KMS-11 (cell line): Measurements from ENCODE around the gene NGEF.

Experiments used
- H2AFZ ChIP-seq: fragments of 200-600 bp; sonication (generic); 2 replicates; pipeline ENCODE4 v1.6.1; 2016; ENCODE audit warnings: antibody characterized with exemption, mixed run types, low read depth
- H3K27ac ChIP-seq: fragments of 200-600 bp; sonication (generic); 2 replicates; pipeline ENCODE4 v1.6.1; 2016; ENCODE audit warnings: mild to moderate bottlenecking, mixed run types
- H3K27me3 ChIP-seq: fragments of 200-600 bp; sonication (generic); 2 replicates; pipeline ENCODE4 v1.6.1; 2017; ENCODE audit warnings: mild to moderate bottlenecking, low read depth, mixed run types, moderate library complexity; ENCODE audit not compliant: insufficient read depth
- H3K36me3 ChIP-seq: fragments of 200-600 bp; sonication (generic); 2 replicates; pipeline ENCODE4 v1.6.1; 2017; ENCODE audit warnings: mild to moderate bottlenecking, mixed run types; ENCODE audit not compliant: insufficient read depth
- H3K4me1 ChIP-seq: fragments of 200-600 bp; sonication (generic); 2 replicates; pipeline ENCODE4 v1.6.1; 2016; ENCODE audit warnings: mild to moderate bottlenecking, low read depth, mixed run types; ENCODE audit not compliant: poor library complexity, severe bottlenecking
- H3K4me2 ChIP-seq: fragments of 200-600 bp; sonication (generic); 2 replicates; pipeline ENCODE4 v1.7.0; 2016; ENCODE audit warnings: mild to moderate bottlenecking, mixed run types
- H3K4me3 ChIP-seq: fragments of 200-600 bp; sonication (generic); IDR thresholded peaks from 2 replicates; pipeline ENCODE4 v1.6.1; 2017; ENCODE audit warnings: low read depth, low read length, mixed read lengths; ENCODE audit not compliant: insufficient read depth
- H3K79me2 ChIP-seq: fragments of 200-600 bp; sonication (generic); 2 replicates; pipeline ENCODE4 v1.6.1; 2016; ENCODE audit warnings: low read depth, mixed run types; ENCODE audit not compliant: insufficient read depth
- H3K9ac ChIP-seq: fragments of 200-600 bp; sonication (generic); 2 replicates; pipeline ENCODE4 v1.6.1; 2016; ENCODE audit warnings: mild to moderate bottlenecking, mixed run types
- H4K20me1 ChIP-seq: fragments of 200-600 bp; sonication (generic); 2 replicates; pipeline ENCODE4 v1.6.1; 2016; ENCODE audit warnings: mild to moderate bottlenecking, mixed run types; ENCODE audit not compliant: insufficient read depth
- TF ChIP-seq, protein P1 (sequence below): fragments of 200-600 bp; sonication (generic); conservative IDR thresholded peaks from 2 replicates; pipeline ENCODE4 v1.6.1; 2017; ENCODE audit warnings: low read depth, mild to moderate bottlenecking, antibody characterized with exemption, low read length, moderate library complexity, mixed read lengths

NGEF gene

GRCh38 chr2:232983669-232984140 lies 29.4 kb downstream of the NGEF start:
- H3K4me2 ChIP-seq, result no peak overlapping the region
- H3K4me3 ChIP-seq, result no peak overlapping the region
- H4K20me1 ChIP-seq, result no peaks in the 10 kb centered on the region
- no peaks in the 10 kb centered on the region for H3K36me3 ChIP-seq
- no peak overlapping the region for H3K27ac ChIP-seq
- TF ChIP-seq, protein P1, sequence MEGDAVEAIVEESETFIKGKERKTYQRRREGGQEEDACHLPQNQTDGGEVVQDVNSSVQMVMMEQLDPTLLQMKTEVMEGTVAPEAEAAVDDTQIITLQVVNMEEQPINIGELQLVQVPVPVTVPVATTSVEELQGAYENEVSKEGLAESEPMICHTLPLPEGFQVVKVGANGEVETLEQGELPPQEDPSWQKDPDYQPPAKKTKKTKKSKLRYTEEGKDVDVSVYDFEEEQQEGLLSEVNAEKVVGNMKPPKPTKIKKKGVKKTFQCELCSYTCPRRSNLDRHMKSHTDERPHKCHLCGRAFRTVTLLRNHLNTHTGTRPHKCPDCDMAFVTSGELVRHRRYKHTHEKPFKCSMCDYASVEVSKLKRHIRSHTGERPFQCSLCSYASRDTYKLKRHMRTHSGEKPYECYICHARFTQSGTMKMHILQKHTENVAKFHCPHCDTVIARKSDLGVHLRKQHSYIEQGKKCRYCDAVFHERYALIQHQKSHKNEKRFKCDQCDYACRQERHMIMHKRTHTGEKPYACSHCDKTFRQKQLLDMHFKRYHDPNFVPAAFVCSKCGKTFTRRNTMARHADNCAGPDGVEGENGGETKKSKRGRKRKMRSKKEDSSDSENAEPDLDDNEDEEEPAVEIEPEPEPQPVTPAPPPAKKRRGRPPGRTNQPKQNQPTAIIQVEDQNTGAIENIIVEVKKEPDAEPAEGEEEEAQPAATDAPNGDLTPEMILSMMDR, result no peak
- no peaks in the 10 kb centered on the region for H3K4me1 ChIP-seq
- no peaks in the 10 kb centered on the region for H3K27me3 ChIP-seq
- H2AFZ ChIP-seq, result no peak overlapping the region
- no peaks in the 10 kb centered on the region for H3K79me2 ChIP-seq
- no peak overlapping the region for H3K9ac ChIP-seq

- Histone ChIP-seq H3K27ac (no peak overlapping the region), H3K4me1 (no peaks in the 10 kb centered on the region), H2AFZ (no peak overlapping the region), H3K79me2 (no peaks in the 10 kb centered on the region), H4K20me1 (no peaks in the 10 kb centered on the region), H3K4me2 (no peak overlapping the region), H3K36me3 (no peaks in the 10 kb centered on the region), H3K9ac (no peak overlapping the region), H3K4me3 (no peak overlapping the region), H3K27me3 (no peaks in the 10 kb centered on the region)
- TF ChIP-seq, protein P1, result no peak
These were observed 30.0 kb downstream of the NGEF start for GRCh38 chr2:232982926-232983668.

GRCh38 chr2:232981767-232982360 lies 31.2 kb downstream of the NGEF start:
- no peak overlapping the region for H3K9ac ChIP-seq
- no peaks in the 10 kb centered on the region for H4K20me1 ChIP-seq
- no peaks in the 10 kb centered on the region for H3K4me1 ChIP-seq
- no peak overlapping the region for H2AFZ ChIP-seq
- no peak overlapping the region for H3K27ac ChIP-seq
- no peaks in the 10 kb centered on the region for H3K79me2 ChIP-seq
- no peak overlapping the region for H3K4me2 ChIP-seq
- no peak overlapping the region for H3K4me3 ChIP-seq
- TF ChIP-seq, protein P1, result no peak
- no peaks in the 10 kb centered on the region for H3K36me3 ChIP-seq
- no peaks in the 10 kb centered on the region for H3K27me3 ChIP-seq

DNA sequence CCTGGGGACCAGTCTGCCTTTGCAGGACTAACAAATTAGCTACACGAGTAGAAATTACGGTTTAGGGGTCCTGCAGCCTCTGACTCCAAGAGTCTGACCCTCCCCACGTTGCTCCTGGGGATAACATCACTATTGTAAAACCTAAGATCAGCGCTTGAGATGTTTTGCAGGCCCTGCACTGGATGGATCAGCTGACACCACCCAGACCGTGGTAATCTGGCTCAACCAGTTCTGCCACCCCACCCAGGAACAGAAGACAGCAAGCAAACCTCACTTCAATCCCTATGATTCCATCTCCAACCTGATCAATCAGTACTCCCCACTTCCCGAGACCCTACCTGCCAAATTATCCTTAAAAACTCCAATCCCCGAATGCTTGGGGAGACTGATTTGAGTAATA lies 31.7 kb downstream of the NGEF start:
- H3K9ac ChIP-seq, result no peak overlapping the region
- H3K4me1 ChIP-seq, result no peaks in the 10 kb centered on the region
- H2AFZ ChIP-seq, result no peak overlapping the region

More for the DNA sequence above, 31.7 kb downstream of the NGEF start:
- H4K20me1 ChIP-seq, result no peaks in the 10 kb centered on the region
- TF ChIP-seq, protein P1, result no peak
- no peaks in the 10 kb centered on the region for H3K27me3 ChIP-seq
- no peak overlapping the region for H3K27ac ChIP-seq
- H3K4me2 ChIP-seq, result no peak overlapping the region
- no peaks in the 10 kb centered on the region for H3K79me2 ChIP-seq
- H3K36me3 ChIP-seq, result no peaks in the 10 kb centered on the region
- H3K4me3 ChIP-seq, result no peak overlapping the region
